Heart left ventricle (tissue), 13 donors: ENCODE results near the gene DHRS3.

ENCODE experiments used
- CTCF ChIP-seq, 12 donors: fragments of 200-600 bp; sonication (generic) in 4 of 12; IDR thresholded peaks; one replicate each; pipeline versions ENCODE4 v1.5.0 to v1.8.0; 2018 to 2022; ENCODE audit warnings: antibody characterized with exemption in 12 of 12, mild to moderate bottlenecking in 5 of 12
- POLR2A ChIP-seq, 2 donors: fragments of 450-650 bp; IDR thresholded peaks; one replicate each; pipeline ENCODE4 v1.6.1; 2017; ENCODE audit warnings: antibody characterized with exemption in 2 of 2, mild to moderate bottlenecking in 2 of 2, moderate library complexity in 2 of 2
- donor health status: ischemic (EF 13 %, LVEDD 7.1; RV severe dilation, severe dysfunction).
- donor health status: DM: no; HTN: yes; CAD: no.
- donor health status: DM: no; HTN: no; CAD: no.
- donor health status: ischemic (EF 25% LVEDD 6.9; RV normal size, moderate dysfunction).
- donor health status: ischemic (EF 25% LVEDD 5.7; RV mildly dilated, moderate dysfunction).
- donor health status: ischemic (EF 35%, LVEDD 5.7; RV mildly dilated, moderate dysfunction).
- donor health status: nonischemic (EF 11% LVEDD 7.7; RV severe dilation, severe dysfunction).
- donor health status: DM: yes; HTN: yes; CAD: no.
- donor health status: PGD.
- donor health status: ischemic (EF 29% LVEDD 5.4; RV normal size, mild dysfunction).
- donor health status: nonischemic (EF 23%, LVEDD 6.1; RV moderate dilation, normal function).

DNA sequence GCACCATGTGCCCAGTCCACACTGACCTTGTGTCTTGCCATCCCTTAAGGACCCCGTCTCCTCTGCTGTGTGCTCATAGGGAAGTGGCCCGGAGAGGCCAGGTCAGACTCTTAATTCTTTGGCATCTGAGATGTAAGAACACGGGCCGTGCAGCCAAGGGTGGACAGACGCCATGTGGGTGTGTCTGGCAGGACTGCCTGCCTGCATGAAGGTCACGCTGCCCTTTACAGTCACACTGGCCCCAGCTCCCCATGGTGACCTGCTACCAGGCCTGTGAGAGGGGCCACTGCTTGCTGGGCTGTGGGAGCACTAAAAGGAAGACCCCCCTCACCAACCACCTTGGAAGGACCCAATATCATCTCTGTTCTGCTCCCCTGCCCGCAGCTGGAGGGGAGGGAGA is 17.7 kb downstream of the DHRS3 start:
- TF ChIP-seq CTCF (IDR thresholded peaks at IDR 0.05) (no peak), POLR2A (IDR thresholded peaks at IDR 0.05) (peak in 1 of 2 donors; percentile 15)
